HCT116 (cell line): ENCODE measurements around the gene ATG5. TPM values are rescaled to one million over a fixed set of nuclear protein-coding genes. Genes with fewer than 3 reads are reported as not detected.
"Not testable (repeated sequence)": the region's sequence is repeated elsewhere in the genome, so short reads cannot be mapped to it uniquely, and the experiment has no call there.

ENCODE experiments used
- ATAC-seq: fragments of 200-7000 bp; cut with Tn5 transposase; 2 replicates; pipeline ENCODE4 v1.9.1; 2020; ENCODE audit warnings: mild to moderate bottlenecking, moderate library complexity
- BruUV-seq: library from RNA; stranded (reverse); fragments of 400-500 nt; replicated peaks from 2 replicates; lab custom pipeline; 2021; lab: Mats Ljungman, UMichigan
- CTCF ChIA-PET: fragments of 300-600 bp; sonication (Branson Sonifier 250); formaldehyde crosslinking; loops from one replicate; lab custom pipeline; 2021; ENCODE audit warnings: antibody characterized with exemption; lab: Charles Lee
- POLR2A ChIA-PET: fragments of 300-600, 350-600 bp; sonication (Branson Sonifier 250); formaldehyde crosslinking; loops from one replicate; lab custom pipeline; 2021; ENCODE audit warnings: antibody characterized with exemption; lab: Charles Lee
- RAD21 ChIA-PET, 2 experiments: fragments of 300-600 bp; sonication (Branson Sonifier 250); formaldehyde crosslinking; loops; one replicate each; lab custom pipeline; 2023; ENCODE audit warnings: low total read pairs in 2 of 2; ENCODE audit not compliant: uncharacterized antibody in 2 of 2, unreplicated experiment in 2 of 2, low non-redundant PET in 1 of 2; lab: Charles Lee
- DNase-seq: peaks from one replicate; pipeline ENCODE4 v3.0.0-alpha.2; 2010; ENCODE audit warnings: low read depth, low spot score
- H2AFZ ChIP-seq: fragments of 200-600 bp; shearing (Covaris generic), sonication (generic); 2 replicates; pipeline ENCODE4 v1.6.1; 2017; ENCODE audit warnings: low read depth, mixed run types, mixed read lengths, antibody characterized with exemption, low read length; ENCODE audit not compliant: poor library complexity, severe bottlenecking
- H3K27ac ChIP-seq: 2 replicates; pipeline ENCODE4 v1.5.1; 2012; ENCODE audit warnings: low read depth, low read length
- H3K27me3 ChIP-seq: fragments of 200-600 bp; sonication (generic); 2 replicates; pipeline ENCODE4 v1.6.1; 2016; ENCODE audit warnings: mixed run types, low read length, mixed read lengths; ENCODE audit not compliant: insufficient read depth
- H3K36me3 ChIP-seq, 2 experiments: fragments of 200-500 bp in 1 of 2; fragments of 200-600 bp in 1 of 2; sonication (Bioruptor generic) in 1 of 2; sonication (generic) in 1 of 2; 2 replicates each; pipeline versions ENCODE4 v1.5.1 to v1.6.1; 2014 to 2016; ENCODE audit warnings: low read length in 2 of 2, inconsistent platforms in 1 of 2, mixed read lengths in 1 of 2, mixed run types in 1 of 2; ENCODE audit not compliant: insufficient read depth in 2 of 2, control insufficient read depth in 1 of 2
- H3K4me1 ChIP-seq, 2 experiments: fragments of 200-600 bp in 1 of 2; sonication (generic) in 1 of 2; 2 replicates each; pipeline versions ENCODE4 v1.5.1 to v1.6.1; 2012 to 2017; ENCODE audit warnings: low read length in 2 of 2, inconsistent platforms in 1 of 2, mild to moderate bottlenecking in 1 of 2, mixed read lengths in 1 of 2, mixed run types in 1 of 2, moderate library complexity in 1 of 2; ENCODE audit not compliant: insufficient read depth in 2 of 2, control insufficient read depth in 1 of 2
- H3K4me2 ChIP-seq: fragments of 200-600 bp; sonication (generic); 2 replicates; pipeline ENCODE4 v1.6.1; 2017; ENCODE audit warnings: mixed run types, low read length, mixed read lengths
- H3K4me3 ChIP-seq, 2 experiments: fragments of 200-600 bp in 1 of 2; sonication (generic) in 1 of 2; replicated peaks in 1 of 2; 2 replicates each; pipeline ENCODE4 v1.5.1; 2011 to 2016; ENCODE audit warnings: low read length in 2 of 2, control low read depth in 1 of 2, low read depth in 1 of 2, mild to moderate bottlenecking in 1 of 2, mixed read lengths in 1 of 2, mixed run types in 1 of 2
- H3K79me2 ChIP-seq: fragments of 200-600 bp; sonication (generic); 2 replicates; pipeline ENCODE4 v1.6.1; 2017; ENCODE audit warnings: mild to moderate bottlenecking, mixed run types, low read length, moderate library complexity, mixed read lengths; ENCODE audit not compliant: insufficient read depth
- H3K9ac ChIP-seq: fragments of 200-600 bp; sonication (generic); 2 replicates; pipeline ENCODE4 v1.6.1; 2016; ENCODE audit warnings: low read length, mixed read lengths
- H3K9me2 ChIP-seq: fragments of 200-600 bp; sonication (generic), shearing (Covaris generic); 2 replicates; pipeline ENCODE4 v1.6.1; 2017; ENCODE audit warnings: mixed run types, mild to moderate bottlenecking, moderate library complexity; ENCODE audit not compliant: insufficient read depth
- H3K9me3 ChIP-seq, 2 experiments: fragments of 200-500 bp in 1 of 2; fragments of 200-600 bp in 1 of 2; sonication (Bioruptor generic) in 1 of 2; sonication (generic) in 1 of 2; 2 replicates each; pipeline ENCODE4 v1.6.1; 2014 to 2017; ENCODE audit warnings: low read length in 2 of 2, mixed read lengths in 2 of 2, inconsistent platforms in 1 of 2, low read depth in 1 of 2, mild to moderate bottlenecking in 1 of 2, mixed run types in 1 of 2, moderate library complexity in 1 of 2; ENCODE audit not compliant: control insufficient read depth in 1 of 2, insufficient read depth in 1 of 2
- H4K20me1 ChIP-seq: fragments of 200-600 bp; sonication (generic), shearing (Covaris generic); 2 replicates; pipeline ENCODE4 v1.6.1; 2017; ENCODE audit warnings: mixed run types, mild to moderate bottlenecking, moderate library complexity; ENCODE audit not compliant: insufficient read depth
- CEBPB ChIP-seq: IDR thresholded peaks from 2 replicates; pipeline ENCODE4 v1.6.1; 2012; ENCODE audit warnings: low read depth
- EZH2 ChIP-seq: fragments of 200-600 bp; sonication (generic); IDR thresholded peaks from 2 replicates; pipeline ENCODE4 v1.6.1; 2017; ENCODE audit warnings: antibody characterized with exemption, mixed run types
- POLR2AphosphoS5 ChIP-seq: IDR thresholded peaks from 2 replicates; pipeline ENCODE4 v1.6.1; 2011; ENCODE audit warnings: mild to moderate bottlenecking, low read depth, low read length, moderate library complexity
- SP1 ChIP-seq: IDR thresholded peaks from 2 replicates; pipeline ENCODE4 v1.6.1; 2012; ENCODE audit warnings: low read depth
- SRF ChIP-seq: IDR thresholded peaks from 2 replicates; pipeline ENCODE4 v1.6.1; 2012; ENCODE audit warnings: low read depth
- ZFX ChIP-seq: fragments of 450-650 bp; IDR thresholded peaks from 2 replicates; pipeline ENCODE4 v1.6.1; 2017
- ZNF274 ChIP-seq: fragments of 200-500 bp; sonication (Bioruptor generic); IDR thresholded peaks from 2 replicates; pipeline ENCODE4 v1.6.1; 2014; ENCODE audit warnings: mild to moderate bottlenecking, low read depth, low read length, inconsistent platforms
- intact Hi-C: fragments of 100-400 bp; cut with micrococcal nuclease; formaldehyde crosslinking; loops from 2 replicates; pipeline ENCODE4 v1.10.0; 2022
- total RNA-seq: library from RNA; stranded (reverse); gene quantifications from one replicate; pipeline ENCODE4 v1.2.1, GENCODE V29; 2021; ENCODE audit not compliant: unreplicated experiment
- TF ChIP-seq, protein P1 (sequence below), 3 experiments: fragments of 200-600 bp in 1 of 3; sonication (generic) in 1 of 3; IDR thresholded peaks in 2 of 3; conservative IDR thresholded peaks in 1 of 3; 2 replicates each; pipeline ENCODE4 v1.5.1; 2012 to 2017; ENCODE audit warnings: low read depth in 2 of 3, low read length in 2 of 3, antibody characterized with exemption in 1 of 3, borderline replicate concordance in 1 of 3, control low read depth in 1 of 3, mild to moderate bottlenecking in 1 of 3, mixed read lengths in 1 of 3, mixed run types in 1 of 3, moderate library complexity in 1 of 3; ENCODE audit not compliant: insufficient read depth in 1 of 3

Gene ATG5
- total RNA-seq, 1 experiment from 2014 or later, result 39.6 TPM

DNA sequence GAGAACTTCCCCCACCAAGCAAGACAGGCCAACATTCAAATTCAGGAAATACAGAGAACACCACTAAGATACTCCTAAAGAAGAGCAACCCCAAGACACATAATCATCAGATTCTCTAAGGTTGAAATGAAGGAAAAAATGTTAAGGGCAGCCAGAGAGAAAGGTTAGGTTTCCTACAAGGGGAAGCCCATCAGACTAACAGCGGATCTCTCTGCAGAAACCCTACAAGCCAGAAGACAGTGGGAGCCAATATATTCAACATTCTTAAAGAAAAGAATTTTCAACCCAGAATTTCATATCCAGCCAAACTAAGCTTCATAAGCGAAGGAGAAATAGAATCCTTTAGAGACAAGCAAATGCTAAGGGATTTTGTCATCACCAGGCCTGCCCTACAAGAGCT is 61.1 kb downstream of the ATG5 start:
- intact Hi-C loops, CTCF ChIA-PET, RAD21 ChIA-PET, ATAC-seq, H3K4me1 ChIP-seq, H2AFZ ChIP-seq, BruUV-seq, DNase-seq, H3K9me2 ChIP-seq, H3K9me3 ChIP-seq, H3K36me3 ChIP-seq, H3K4me3 ChIP-seq, H3K9ac ChIP-seq, H3K27ac ChIP-seq, H3K27me3 ChIP-seq, H3K4me2 ChIP-seq, H4K20me1 ChIP-seq: not testable (repeated sequence)
- peaks cover 55% of the 10 kb centered on the region for H3K79me2 ChIP-seq
- POLR2A ChIA-PET, result interaction anchor here (0.7 kb wide), 1 partner anchor 814 kb away, joined by 3 read pairs; no protein-coding TSS in a partner anchor

DNA sequence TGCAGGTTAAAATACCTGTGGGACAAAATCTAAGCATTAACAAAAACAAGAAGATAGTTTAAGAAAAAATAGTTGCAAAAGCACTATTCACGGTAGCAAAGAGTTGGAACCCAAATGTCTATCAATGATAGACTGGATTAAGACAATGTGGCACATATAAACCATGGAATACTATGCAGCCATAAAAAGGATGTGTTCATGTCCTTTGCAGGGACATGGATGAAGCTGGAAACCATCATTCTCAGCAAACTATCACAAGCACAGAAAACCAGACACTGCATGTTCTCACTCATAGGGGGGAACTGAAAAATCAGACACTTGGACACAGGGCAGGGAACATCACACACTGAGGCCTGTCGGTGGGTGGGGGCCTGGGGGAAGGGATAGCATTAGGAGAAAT is 65.8 kb downstream of the ATG5 start:
- H3K9me3 ChIP-seq, H2AFZ ChIP-seq, H3K27ac ChIP-seq, H3K27me3 ChIP-seq, DNase-seq, H3K4me2 ChIP-seq, CTCF ChIA-PET, H3K36me3 ChIP-seq, ATAC-seq, POLR2A ChIA-PET, intact Hi-C loops, BruUV-seq, H4K20me1 ChIP-seq, H3K9me2 ChIP-seq, H3K9ac ChIP-seq, RAD21 ChIA-PET, H3K4me3 ChIP-seq: not testable (repeated sequence)
- Histone ChIP-seq H3K4me1 (peaks cover 3 to 11% of the 10 kb centered on the region in 2 experiments; a peak in 3 of 4 replicates), H3K79me2 (peaks cover 57% of the 10 kb centered on the region)

DNA sequence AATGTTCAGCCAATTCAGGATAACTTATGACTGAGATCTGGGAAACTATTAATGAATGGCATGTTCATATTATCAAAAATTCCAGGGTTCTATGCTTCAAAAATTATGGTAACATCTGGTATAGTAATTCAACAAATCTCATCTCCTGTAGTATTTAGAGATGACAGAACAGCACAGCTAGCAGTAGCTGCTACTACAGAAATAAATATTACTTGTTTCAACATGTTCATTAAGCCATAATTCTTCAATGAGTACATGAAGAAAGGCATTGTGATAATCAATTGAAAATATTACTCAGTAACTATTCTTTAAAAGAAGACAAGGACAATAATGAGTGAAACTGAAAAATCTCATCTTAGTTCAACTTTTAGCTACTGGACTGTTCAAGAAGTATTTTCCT is 66.8 kb downstream of the ATG5 start:
- ATAC-seq, result no peak
- CTCF ChIA-PET, result no interaction called here
- Histone ChIP-seq H3K4me1 (peaks cover 3 to 17% of the 10 kb centered on the region in 2 experiments; a peak in 3 of 4 replicates), H3K9me2 (no peaks in the 10 kb centered on the region), H3K27ac (no peak overlapping the region), H3K79me2 (peaks cover 61% of the 10 kb centered on the region), H3K36me3 (no peaks in the 10 kb centered on the region), H3K9me3 (no peaks in the 10 kb centered on the region), H3K4me2 (no peak overlapping the region), H3K9ac (no peak overlapping the region), H3K27me3 (no peaks in the 10 kb centered on the region), H4K20me1 (peaks cover 12% of the 10 kb centered on the region; the same call in 1 of the 2 replicates), H2AFZ (no peak overlapping the region), H3K4me3 (no peak overlapping the region)
- POLR2A ChIA-PET, result interaction anchor here (0.6 kb wide), 1 partner anchor 104 kb away, joined by 3 read pairs; no protein-coding TSS in a partner anchor
- TF ChIP-seq, protein P1, sequence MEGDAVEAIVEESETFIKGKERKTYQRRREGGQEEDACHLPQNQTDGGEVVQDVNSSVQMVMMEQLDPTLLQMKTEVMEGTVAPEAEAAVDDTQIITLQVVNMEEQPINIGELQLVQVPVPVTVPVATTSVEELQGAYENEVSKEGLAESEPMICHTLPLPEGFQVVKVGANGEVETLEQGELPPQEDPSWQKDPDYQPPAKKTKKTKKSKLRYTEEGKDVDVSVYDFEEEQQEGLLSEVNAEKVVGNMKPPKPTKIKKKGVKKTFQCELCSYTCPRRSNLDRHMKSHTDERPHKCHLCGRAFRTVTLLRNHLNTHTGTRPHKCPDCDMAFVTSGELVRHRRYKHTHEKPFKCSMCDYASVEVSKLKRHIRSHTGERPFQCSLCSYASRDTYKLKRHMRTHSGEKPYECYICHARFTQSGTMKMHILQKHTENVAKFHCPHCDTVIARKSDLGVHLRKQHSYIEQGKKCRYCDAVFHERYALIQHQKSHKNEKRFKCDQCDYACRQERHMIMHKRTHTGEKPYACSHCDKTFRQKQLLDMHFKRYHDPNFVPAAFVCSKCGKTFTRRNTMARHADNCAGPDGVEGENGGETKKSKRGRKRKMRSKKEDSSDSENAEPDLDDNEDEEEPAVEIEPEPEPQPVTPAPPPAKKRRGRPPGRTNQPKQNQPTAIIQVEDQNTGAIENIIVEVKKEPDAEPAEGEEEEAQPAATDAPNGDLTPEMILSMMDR (IDR thresholded peaks at IDR 0.05 in 2 of 3, conservative IDR thresholded peaks at IDR 0.05 in 1 of 3; ENCODE audit: borderline replicate concordance in 1 of 3, insufficient read depth in 1 of 3, low read depth in 2 of 3, low read length in 2 of 3), result no peak
- TF ChIP-seq POLR2AphosphoS5 (no peak), SRF (no peak), ZFX (no peak), CEBPB (no peak), ZNF274 (no peak), EZH2 (no peak), SP1 (no peak)
- RAD21 ChIA-PET, result interaction anchor here in 1 of 2 experiments (0.6 kb wide), 1 partner anchor 21 kb away, joined by 3 read pairs; no protein-coding TSS in a partner anchor
- intact Hi-C loops, result no loop called here
- no TSS peak for BruUV-seq
- DNase-seq, result no peak
